WTC11 (cell line): ENCODE results near the gene MRPL22. TPM values are rescaled to one million over a fixed set of nuclear protein-coding genes. Genes with fewer than 3 reads are reported as not detected.

Source experiments
- ATAC-seq: fragments of 200-7000 bp; cut with Tn5 transposase; 2 replicates; pipeline ENCODE4 v1.10.0; 2021; ENCODE audit warnings: mild to moderate bottlenecking, moderate library complexity
- CTCF ChIA-PET: fragments of 300-600 bp; sonication (Branson Sonifier 250); formaldehyde crosslinking; loops from one replicate; lab custom pipeline; 2021; ENCODE audit warnings: antibody characterized with exemption; lab: Charles Lee
- POLR2A ChIA-PET: fragments of 350-600 bp; sonication (Branson Sonifier 250); formaldehyde crosslinking; loops from one replicate; lab custom pipeline; 2021; ENCODE audit warnings: antibody characterized with exemption; lab: Charles Lee
- DNase-seq: peaks from one replicate; pipeline ENCODE4 v3.0.0; 2021; ENCODE audit warnings: low spot score
- H3K27ac Mint-ChIP-seq: 2 replicates; pipeline ENCODE4 v1.8.0; 2021; ENCODE audit warnings: mixed read lengths
- H3K27me3 Mint-ChIP-seq: 2 replicates; pipeline ENCODE4 v1.8.0; 2021; ENCODE audit warnings: low read depth, mild to moderate bottlenecking, moderate library complexity, mixed read lengths
- H3K36me3 Mint-ChIP-seq: 2 replicates; pipeline ENCODE4 v1.8.0; 2021; ENCODE audit warnings: mixed read lengths
- H3K4me1 Mint-ChIP-seq: 2 replicates; pipeline ENCODE4 v1.8.0; 2022; ENCODE audit warnings: mixed read lengths
- H3K4me3 Mint-ChIP-seq: 2 replicates; pipeline ENCODE4 v1.8.0; 2021; ENCODE audit warnings: mild to moderate bottlenecking, moderate library complexity, mixed read lengths
- H3K9me3 Mint-ChIP-seq: 2 replicates; pipeline ENCODE4 v1.8.0; 2021; ENCODE audit warnings: mixed read lengths
- AFF4 ChIP-seq: sonication (generic); formaldehyde crosslinking; IDR thresholded peaks from 2 replicates; pipeline ENCODE4 v1.8.1; 2023; ENCODE audit warnings: mild to moderate bottlenecking, missing genetic modification reagents, borderline replicate concordance
- EMX1 ChIP-seq: fragments of 250-450 bp; sonication (Bioruptor Pico); IDR thresholded peaks from 2 replicates; pipeline ENCODE4 v1.8.0; 2021; ENCODE audit warnings: mild to moderate bottlenecking
- ETV6 ChIP-seq: sonication (generic); formaldehyde crosslinking; IDR thresholded peaks from 2 replicates; pipeline ENCODE4 v1.8.1; 2022; ENCODE audit warnings: mild to moderate bottlenecking, missing genetic modification reagents
- FOXJ3 ChIP-seq: sonication (generic); formaldehyde crosslinking; IDR thresholded peaks from 2 replicates; pipeline ENCODE4 v1.9.0; 2021; ENCODE audit warnings: missing genetic modification reagents, mild to moderate bottlenecking, borderline replicate concordance
- JAZF1 ChIP-seq: fragments of 250-450 bp; sonication (Bioruptor Pico); IDR thresholded peaks from 2 replicates; pipeline ENCODE4 v1.9.0; 2021; ENCODE audit warnings: moderate library complexity, mild to moderate bottlenecking, inconsistent platforms
- JUN ChIP-seq: sonication (generic); formaldehyde crosslinking; IDR thresholded peaks from 2 replicates; pipeline ENCODE4 v1.8.0; 2023; ENCODE audit warnings: mild to moderate bottlenecking, missing genetic modification reagents
- NFATC4 ChIP-seq: fragments of 250-450 bp; sonication (Bioruptor Pico); IDR thresholded peaks from 2 replicates; pipeline ENCODE4 v1.9.0; 2021; ENCODE audit warnings: mild to moderate bottlenecking
- NR1H2 ChIP-seq: sonication (generic); formaldehyde crosslinking; IDR thresholded peaks from 2 replicates; pipeline ENCODE4 v1.9.0; 2021; ENCODE audit warnings: mild to moderate bottlenecking, moderate library complexity, missing genetic modification reagents
- OVOL2 ChIP-seq: fragments of 250-450 bp; sonication (Bioruptor Pico); IDR thresholded peaks from 2 replicates; pipeline ENCODE4 v1.9.0; 2021; ENCODE audit warnings: mild to moderate bottlenecking, borderline replicate concordance
- STAT6 ChIP-seq: sonication (generic); formaldehyde crosslinking; conservative IDR thresholded peaks from 2 replicates; pipeline ENCODE4 v1.8.1; 2023; ENCODE audit warnings: mild to moderate bottlenecking, low read depth, missing genetic modification reagents, moderate library complexity
- TEAD1 ChIP-seq: sonication (generic); formaldehyde crosslinking; IDR thresholded peaks from 2 replicates; pipeline ENCODE4 v1.8.0; 2022; ENCODE audit warnings: mild to moderate bottlenecking, missing genetic modification reagents
- ZMAT4 ChIP-seq: fragments of 250-450 bp; sonication (Bioruptor Pico); IDR thresholded peaks from 2 replicates; pipeline ENCODE4 v1.9.0; 2021; ENCODE audit warnings: mild to moderate bottlenecking
- ZNF138 ChIP-seq: sonication (generic); formaldehyde crosslinking; conservative IDR thresholded peaks from 2 replicates; pipeline ENCODE4 v1.8.1; 2022; ENCODE audit warnings: mild to moderate bottlenecking, moderate library complexity, missing genetic modification reagents
- ZNF219 ChIP-seq: sonication (generic); formaldehyde crosslinking; IDR thresholded peaks from 2 replicates; pipeline ENCODE4 v1.8.0; 2023; ENCODE audit warnings: missing genetic modification reagents, mild to moderate bottlenecking, borderline replicate concordance
- ZNF263 ChIP-seq: sonication (generic); formaldehyde crosslinking; IDR thresholded peaks from 2 replicates; pipeline ENCODE4 v1.8.1; 2022; ENCODE audit warnings: low read depth, mild to moderate bottlenecking, moderate library complexity, missing genetic modification reagents
- ZNF317 ChIP-seq: sonication (generic); formaldehyde crosslinking; IDR thresholded peaks from 2 replicates; pipeline ENCODE4 v1.8.1; 2023; ENCODE audit warnings: low read depth, mild to moderate bottlenecking, moderate library complexity, missing genetic modification reagents, borderline replicate concordance
- ZNF416 ChIP-seq: fragments of 250-450 bp; sonication (Bioruptor Pico); IDR thresholded peaks from 2 replicates; pipeline ENCODE4 v1.9.0; 2021; ENCODE audit warnings: mild to moderate bottlenecking, inconsistent platforms
- ZNF532 ChIP-seq: fragments of 250-450 bp; sonication (Bioruptor Pico); IDR thresholded peaks from 2 replicates; pipeline ENCODE4 v1.9.0; 2021; ENCODE audit warnings: mild to moderate bottlenecking, borderline replicate concordance
- ZNF671 ChIP-seq: fragments of 250-450 bp; sonication (Bioruptor Pico); IDR thresholded peaks from 2 replicates; pipeline ENCODE4 v1.8.0; 2021; ENCODE audit warnings: mild to moderate bottlenecking
- total RNA-seq: library from RNA; stranded (reverse); gene quantifications from 3 replicates; pipeline ENCODE4 v1.2.3, GENCODE V29; 2021
- TF ChIP-seq, protein P1 (sequence below): sonication (generic); formaldehyde crosslinking; IDR thresholded peaks from 2 replicates; pipeline ENCODE4 v1.8.0; 2022; ENCODE audit warnings: mild to moderate bottlenecking, missing genetic modification reagents
- TF ChIP-seq, protein P2 (sequence below): sonication (generic); formaldehyde crosslinking; IDR thresholded peaks from 2 replicates; pipeline ENCODE4 v1.8.0; 2022; ENCODE audit warnings: mild to moderate bottlenecking, missing genetic modification reagents
- TF ChIP-seq, protein P3 (sequence below): sonication (generic); formaldehyde crosslinking; IDR thresholded peaks from 2 replicates; pipeline ENCODE4 v1.8.1; 2022; ENCODE audit warnings: missing genetic modification reagents, borderline replicate concordance

Gene MRPL22
- total RNA-seq, 1 experiment from 2014 or later: 52.0 TPM

- Mint-ChIP-seq H3K36me3 (peaks cover 82% of the 10 kb centered on the region), H3K9me3 (peaks cover 2% of the 10 kb centered on the region), H3K4me1 (no peaks in the 10 kb centered on the region), H3K27me3 (no peaks in the 10 kb centered on the region), H3K4me3 (no peak overlapping the region), H3K27ac (no peak overlapping the region)
- TF ChIP-seq ZNF532: no peak
- TF ChIP-seq, protein P1, sequence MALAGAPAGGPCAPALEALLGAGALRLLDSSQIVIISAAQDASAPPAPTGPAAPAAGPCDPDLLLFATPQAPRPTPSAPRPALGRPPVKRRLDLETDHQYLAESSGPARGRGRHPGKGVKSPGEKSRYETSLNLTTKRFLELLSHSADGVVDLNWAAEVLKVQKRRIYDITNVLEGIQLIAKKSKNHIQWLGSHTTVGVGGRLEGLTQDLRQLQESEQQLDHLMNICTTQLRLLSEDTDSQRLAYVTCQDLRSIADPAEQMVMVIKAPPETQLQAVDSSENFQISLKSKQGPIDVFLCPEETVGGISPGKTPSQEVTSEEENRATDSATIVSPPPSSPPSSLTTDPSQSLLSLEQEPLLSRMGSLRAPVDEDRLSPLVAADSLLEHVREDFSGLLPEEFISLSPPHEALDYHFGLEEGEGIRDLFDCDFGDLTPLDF: no peak
- no peak for TF ChIP-seq ZNF671 (CRISPR knock-in tag)
- TF ChIP-seq STAT6 (CRISPR knock-in tag): no peak
- no peak for TF ChIP-seq JUN (CRISPR knock-in tag)
- TF ChIP-seq TEAD1 (CRISPR knock-in tag): no peak
- TF ChIP-seq NFATC4 (CRISPR knock-in tag): no peak
- TF ChIP-seq, protein P2, sequence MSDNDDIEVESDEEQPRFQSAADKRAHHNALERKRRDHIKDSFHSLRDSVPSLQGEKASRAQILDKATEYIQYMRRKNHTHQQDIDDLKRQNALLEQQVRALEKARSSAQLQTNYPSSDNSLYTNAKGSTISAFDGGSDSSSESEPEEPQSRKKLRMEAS (CRISPR knock-in tag): no peak
- TF ChIP-seq ZMAT4: no peak
- no peak for TF ChIP-seq NR1H2 (CRISPR knock-in tag)
- no peak for TF ChIP-seq EMX1
- ChIA-PET POLR2A (interaction anchor here (0.6 kb wide), 1 partner anchor 14 kb away, joined by 3 read pairs; no protein-coding TSS in a partner anchor), CTCF (no interaction called here)
- no peak for DNase-seq
- no peak for ATAC-seq
Observed at GRCh38 chr5:154892369-154892771, 48.5 kb upstream of the MRPL22 start.

DNA sequence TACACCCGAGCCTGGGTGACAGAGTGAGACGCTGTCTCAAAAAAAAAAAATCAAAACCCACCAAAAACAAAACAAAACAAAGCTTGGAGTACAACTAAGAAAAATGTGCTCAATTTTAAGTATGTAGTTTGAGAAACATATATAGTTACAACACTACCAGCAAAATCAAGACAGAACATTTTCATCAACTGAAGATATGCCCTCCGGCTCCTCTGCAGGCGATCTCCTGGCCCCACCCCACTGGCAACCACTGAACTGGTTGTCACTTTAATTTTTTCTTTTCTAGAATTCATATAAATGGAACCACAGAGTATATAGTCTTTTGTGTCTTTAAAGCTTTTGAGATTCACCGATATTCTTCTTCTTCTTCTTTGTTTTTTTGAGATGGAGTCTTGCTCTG, 47.5 kb upstream of the MRPL22 start:
- no peak overlapping the region for H3K4me3 Mint-ChIP-seq
- no peaks in the 10 kb centered on the region for H3K4me1 Mint-ChIP-seq
- no peak for DNase-seq
- H3K36me3 Mint-ChIP-seq: peaks cover 77% of the 10 kb centered on the region
- no peaks in the 10 kb centered on the region for H3K9me3 Mint-ChIP-seq
- H3K27ac Mint-ChIP-seq: no peak overlapping the region
- ATAC-seq: no peak
- no peaks in the 10 kb centered on the region for H3K27me3 Mint-ChIP-seq
- ChIA-PET CTCF (no interaction called here), POLR2A (interaction anchor here (0.6 kb wide), 1 partner anchor 1470 kb away, joined by 4 read pairs; no protein-coding TSS in a partner anchor)
- TF ChIP-seq OVOL2 (CRISPR knock-in tag) (no peak), AFF4 (CRISPR knock-in tag) (no peak), ETV6 (CRISPR knock-in tag) (no peak), JAZF1 (CRISPR knock-in tag) (no peak), ZNF138 (no peak), FOXJ3 (CRISPR knock-in tag) (no peak), ZNF263 (CRISPR knock-in tag) (no peak), ZNF219 (no peak), ZNF317 (no peak), ZNF416 (CRISPR knock-in tag) (no peak)
- TF ChIP-seq, protein P3, sequence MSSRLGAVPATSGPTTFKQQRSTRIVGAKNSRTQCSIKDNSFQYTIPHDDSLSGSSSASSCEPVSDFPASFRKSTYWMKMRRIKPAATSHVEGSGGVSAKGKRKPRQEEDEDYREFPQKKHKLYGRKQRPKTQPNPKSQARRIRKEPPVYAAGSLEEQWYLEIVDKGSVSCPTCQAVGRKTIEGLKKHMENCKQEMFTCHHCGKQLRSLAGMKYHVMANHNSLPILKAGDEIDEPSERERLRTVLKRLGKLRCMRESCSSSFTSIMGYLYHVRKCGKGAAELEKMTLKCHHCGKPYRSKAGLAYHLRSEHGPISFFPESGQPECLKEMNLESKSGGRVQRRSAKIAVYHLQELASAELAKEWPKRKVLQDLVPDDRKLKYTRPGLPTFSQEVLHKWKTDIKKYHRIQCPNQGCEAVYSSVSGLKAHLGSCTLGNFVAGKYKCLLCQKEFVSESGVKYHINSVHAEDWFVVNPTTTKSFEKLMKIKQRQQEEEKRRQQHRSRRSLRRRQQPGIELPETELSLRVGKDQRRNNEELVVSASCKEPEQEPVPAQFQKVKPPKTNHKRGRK (CRISPR knock-in tag): no peak
